Measurements from ENCODE around the gene CBLIF. TPM values are rescaled to one million over a fixed set of nuclear protein-coding genes. Genes with fewer than 3 reads are reported as not detected.

Gene CBLIF
- total RNA-seq, 2 experiments from 2014 or later, result not detected

DNA sequence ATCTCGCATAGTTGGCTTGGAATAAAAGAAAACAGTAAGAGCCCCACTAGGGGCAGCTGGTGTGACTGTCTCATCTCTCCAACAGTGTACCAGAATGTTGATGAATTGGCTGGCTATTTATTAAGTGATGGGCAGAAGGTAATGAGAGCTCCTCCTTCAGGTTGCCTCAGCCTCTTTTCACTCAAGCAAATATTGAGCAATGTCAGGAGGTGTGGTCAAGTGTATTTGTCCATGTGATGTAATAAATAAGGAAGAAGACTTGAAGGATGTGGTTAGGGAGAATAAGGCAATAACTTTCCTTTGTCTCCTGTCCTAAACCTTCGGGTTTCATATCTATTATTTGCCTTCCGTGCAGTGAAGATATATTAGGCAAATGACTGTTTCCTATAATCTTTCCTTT is 21.1 kb upstream of the CBLIF start, which contains the start of gene TCN1:
TCN1 (minus strand) TSS at position 91 of the 400 bp plus-strand sequence; CDS start at position 74, 17 bp downstream.
- no peaks in the 10 kb centered on the region for H3K4me1 Mint-ChIP-seq (ENCODE audit: low read depth)
- no peaks in the 10 kb centered on the region for H3K9me3 ChIP-seq (ENCODE audit: control insufficient read depth in 1 of 2, insufficient read depth in 1 of 2, low read length in 2 of 2)
- CTCF ChIA-PET, result no interaction called here
- H3K27ac Mint-ChIP-seq, result no peak within 1 kb of the TSS
- H3K4me3 Mint-ChIP-seq, result no peak within 1 kb of the TSS
- no peaks in the 10 kb centered on the region for H3K36me3 Mint-ChIP-seq (ENCODE audit: low read depth)
- H3K27me3 ChIP-seq (ENCODE audit: control insufficient read depth in 1 of 2, insufficient read depth in 2 of 2, low read length in 2 of 2), result no peaks in the 10 kb centered on the region
- intact Hi-C loops (cut with DNase I, micrococcal nuclease), result no loop called here
- POLR2A ChIA-PET, result no interaction called here
- H3K27ac ChIP-seq (ENCODE audit: low read depth in 1 of 2, low read length in 2 of 2), result no peak within 1 kb of the TSS
- peak in 3 of 14 experiments; percentile 13 to 25 (median 15) for DNase-seq
- no peaks in the 10 kb centered on the region for H3K9me3 Mint-ChIP-seq
- no peak within 1 kb of the TSS for H3K4me3 ChIP-seq (ENCODE audit: low read length)
- no peak for TF ChIP-seq CTCF (IDR thresholded peaks at IDR 0.05)
- ATAC-seq (ENCODE audit: poor library complexity), result no peak
- no peaks in the 10 kb centered on the region for H3K4me1 ChIP-seq (ENCODE audit: insufficient read depth, low read length)
- H3K27me3 Mint-ChIP-seq, result no peaks in the 10 kb centered on the region
- H3K36me3 ChIP-seq (ENCODE audit: insufficient read depth, low read length), result no peaks in the 10 kb centered on the region

GRCh38 chr11:59865031-59865430 is 19.7 kb upstream of the CBLIF start:
- intact Hi-C loops (cut with DNase I, micrococcal nuclease), result no loop called here
- Histone ChIP-seq H3K36me3 (ENCODE audit: insufficient read depth, low read length) (no peaks in the 10 kb centered on the region), H3K27me3 (ENCODE audit: control insufficient read depth in 1 of 2, insufficient read depth in 2 of 2, low read length in 2 of 2) (no peaks in the 10 kb centered on the region), H3K9me3 (ENCODE audit: control insufficient read depth in 1 of 2, insufficient read depth in 1 of 2, low read length in 2 of 2) (no peaks in the 10 kb centered on the region), H3K4me3 (ENCODE audit: low read length) (no peak overlapping the region), H3K4me1 (ENCODE audit: insufficient read depth, low read length) (no peaks in the 10 kb centered on the region), H3K27ac (ENCODE audit: low read depth in 1 of 2, low read length in 2 of 2) (no peak overlapping the region)
- ATAC-seq (ENCODE audit: poor library complexity) (no peak), DNase-seq (no peak)
- Mint-ChIP-seq H3K27me3 (no peaks in the 10 kb centered on the region), H3K4me1 (ENCODE audit: low read depth) (no peaks in the 10 kb centered on the region), H3K36me3 (ENCODE audit: low read depth) (no peaks in the 10 kb centered on the region), H3K9me3 (no peaks in the 10 kb centered on the region), H3K27ac (no peak overlapping the region), H3K4me3 (no peak overlapping the region)
- ChIA-PET CTCF (no interaction called here), POLR2A (no interaction called here)
- no peak for TF ChIP-seq CTCF (IDR thresholded peaks at IDR 0.05)

DNA sequence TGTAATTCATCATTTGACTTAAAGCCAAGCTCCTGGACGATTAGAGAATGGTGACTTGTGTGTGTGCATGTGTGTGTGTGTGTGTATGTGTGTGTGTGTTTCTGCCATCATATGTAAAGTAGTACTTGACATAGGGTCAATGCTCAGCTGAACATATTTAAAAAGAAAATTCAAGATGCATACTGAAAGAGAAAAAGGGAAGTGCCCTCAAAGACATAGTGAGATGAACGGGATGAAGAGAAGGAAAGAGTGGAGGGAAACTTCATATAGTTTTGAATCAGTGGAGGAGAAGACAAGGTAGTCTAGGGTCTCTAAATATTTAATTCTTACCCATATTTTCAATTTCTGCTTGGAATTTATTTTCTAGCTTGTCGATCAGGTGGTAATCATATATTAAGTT is 17.0 kb upstream of the CBLIF start:
- H3K27me3 ChIP-seq (ENCODE audit: control insufficient read depth in 1 of 2, insufficient read depth in 2 of 2, low read length in 2 of 2), result no peaks in the 10 kb centered on the region

More for the DNA sequence above, 17.0 kb upstream of the CBLIF start:
- H3K27me3 Mint-ChIP-seq, result no peaks in the 10 kb centered on the region
- Histone ChIP-seq H3K36me3 (ENCODE audit: insufficient read depth, low read length) (no peaks in the 10 kb centered on the region), H3K27ac (ENCODE audit: low read depth in 1 of 2, low read length in 2 of 2) (no peak overlapping the region), H3K4me1 (ENCODE audit: insufficient read depth, low read length) (peaks cover 15% of the 10 kb centered on the region), H3K9me3 (ENCODE audit: control insufficient read depth in 1 of 2, insufficient read depth in 1 of 2, low read length in 2 of 2) (no peaks in the 10 kb centered on the region), H3K4me3 (ENCODE audit: low read length) (no peak overlapping the region)
- ChIA-PET POLR2A (no interaction called here), CTCF (no interaction called here)
- intact Hi-C loops (cut with DNase I, micrococcal nuclease), result no loop called here
- no peak overlapping the region for H3K4me3 Mint-ChIP-seq
- H3K36me3 Mint-ChIP-seq (ENCODE audit: low read depth), result no peaks in the 10 kb centered on the region
- H3K27ac Mint-ChIP-seq, result no peak overlapping the region
- ATAC-seq (ENCODE audit: poor library complexity) (no peak), DNase-seq (no peak)
- no peaks in the 10 kb centered on the region for H3K9me3 Mint-ChIP-seq
- no peak for TF ChIP-seq CTCF (IDR thresholded peaks at IDR 0.05)
- peaks cover 6% of the 10 kb centered on the region for H3K4me1 Mint-ChIP-seq (ENCODE audit: low read depth)
